ENCODE measurements around the gene TSTD1.
"Not testable (repeated sequence)": the region's sequence is repeated elsewhere in the genome, so short reads cannot be mapped to it uniquely, and the experiment has no call there.

The TSTD1 gene

GRCh38 chr1:161048949-161049722 is 10.4 kb upstream of the TSTD1 start:
- no peaks in the 10 kb centered on the region for H3K27me3 Mint-ChIP-seq
- DNase-seq = no peak
- H3K9me3 Mint-ChIP-seq = no peaks in the 10 kb centered on the region
- H3K4me3 Mint-ChIP-seq = no peak overlapping the region
- no peak for ATAC-seq
- peak overlapping the region in 1 of 2 donors; percentile 3 for H3K27ac Mint-ChIP-seq
- peaks cover 32% of the 10 kb centered on the region for H3K4me1 Mint-ChIP-seq

- Mint-ChIP-seq H3K4me3 (peak overlapping the region in 1 of 2 donors; percentile 3), H3K9me3 (no peaks in the 10 kb centered on the region), H3K27ac (peak overlapping the region; percentile 42 to 100), H3K27me3 (no peaks in the 10 kb centered on the region), H3K4me1 (peaks cover 40% of the 10 kb centered on the region)
- ATAC-seq = no peak
- DNase-seq = no peak
Observed at GRCh38 chr1:161047436-161048420, 9.0 kb upstream of the TSTD1 start.

GRCh38 chr1:161046605-161047228 is 8.0 kb upstream of the TSTD1 start:
- H3K4me1 Mint-ChIP-seq = peaks cover 45% of the 10 kb centered on the region
- DNase-seq = no peak

GRCh38 chr1:161045736-161046604 is 7.2 kb upstream of the TSTD1 start, which contains the start of gene USF1:
Gene USF1, minus strand, starts transcription at chr1:161045977. Its CDS starts 2,702 bp downstream, at chr1:161043275.
- DNase-seq = peak; percentile 91 to 95
- Mint-ChIP-seq H3K4me1 (peaks cover 53% of the 10 kb centered on the region), H3K27me3 (no peaks in the 10 kb centered on the region), H3K27ac (peak within 1 kb of the TSS; percentile 100), H3K4me3 (peak within 1 kb of the TSS; percentile 95 to 96), H3K9me3 (no peaks in the 10 kb centered on the region)
- ATAC-seq = peak; percentile 84

More at GRCh38 chr1:161046605-161047228, 8.0 kb upstream of the TSTD1 start:
- H3K27ac Mint-ChIP-seq = peak overlapping the region; percentile 100
- ATAC-seq = no peak
- no peaks in the 10 kb centered on the region for H3K27me3 Mint-ChIP-seq
- peak overlapping the region; percentile 95 to 96 for H3K4me3 Mint-ChIP-seq
- no peaks in the 10 kb centered on the region for H3K9me3 Mint-ChIP-seq

GRCh38 chr1:161044908-161045735 is 6.4 kb upstream of the TSTD1 start:
- Mint-ChIP-seq H3K4me3 (peak overlapping the region; percentile 95 to 96), H3K27ac (peak overlapping the region; percentile 100), H3K9me3 (no peaks in the 10 kb centered on the region), H3K27me3 (no peaks in the 10 kb centered on the region), H3K4me1 (peaks cover 61% of the 10 kb centered on the region)
- peak; percentile 69 for ATAC-seq
- DNase-seq = peak; percentile 68 to 75

- peak overlapping the region; percentile 95 to 96 for H3K4me3 Mint-ChIP-seq
- H3K9me3 Mint-ChIP-seq = no peaks in the 10 kb centered on the region
- DNase-seq (no peak), ATAC-seq (no peak)
- H3K27me3 Mint-ChIP-seq = no peaks in the 10 kb centered on the region
- H3K27ac Mint-ChIP-seq = peak overlapping the region; percentile 100
- peaks cover 67% of the 10 kb centered on the region for H3K4me1 Mint-ChIP-seq
Observed at GRCh38 chr1:161044535-161044907, 5.8 kb upstream of the TSTD1 start.

- DNase-seq (no peak), ATAC-seq (no peak)
- Mint-ChIP-seq H3K27ac (peak overlapping the region in 1 of 2 donors; percentile 88), H3K4me3 (peak overlapping the region; percentile 92 to 99), H3K4me1 (peaks cover 80% of the 10 kb centered on the region), H3K27me3 (no peaks in the 10 kb centered on the region), H3K9me3 (no peaks in the 10 kb centered on the region)
Observed at GRCh38 chr1:161039546-161039945, 782 bp upstream of the TSTD1 start.

- ATAC-seq (no peak), DNase-seq (no peak)
- Mint-ChIP-seq H3K4me1 (peaks cover 80% of the 10 kb centered on the region), H3K4me3 (peak overlapping the region; percentile 92 to 99), H3K27ac (peak overlapping the region; percentile 95 to 99), H3K9me3 (no peaks in the 10 kb centered on the region), H3K27me3 (no peaks in the 10 kb centered on the region)
Observed at GRCh38 chr1:161039154-161039545, 386 bp upstream of the TSTD1 start.

- Mint-ChIP-seq H3K27ac (peak overlapping the region in 1 of 2 donors; percentile 99), H3K9me3 (no peaks in the 10 kb centered on the region), H3K4me1 (peaks cover 84% of the 10 kb centered on the region), H3K4me3 (peak overlapping the region; percentile 92 to 99), H3K27me3 (no peaks in the 10 kb centered on the region)
- DNase-seq (no peak), ATAC-seq (no peak)
Observed at GRCh38 chr1:161037661-161038522, 872 bp downstream of the TSTD1 start.

GRCh38 chr1:161033751-161034150 is 5.0 kb downstream of the TSTD1 start:
- DNase-seq (peak; percentile 50), ATAC-seq (peak; percentile 53)
- no peaks in the 10 kb centered on the region for H3K27me3 Mint-ChIP-seq
- H3K4me1 Mint-ChIP-seq = peaks cover 61% of the 10 kb centered on the region
- peak overlapping the region; percentile 46 to 91 for H3K27ac Mint-ChIP-seq
- H3K9me3 Mint-ChIP-seq = no peaks in the 10 kb centered on the region
- H3K4me3 Mint-ChIP-seq = peak overlapping the region in 1 of 2 donors; percentile 37

GRCh38 chr1:161032409-161032808 is 6.4 kb downstream of the TSTD1 start:
- Mint-ChIP-seq H3K4me1 (peaks cover 50% of the 10 kb centered on the region), H3K27me3 (no peaks in the 10 kb centered on the region), H3K4me3 (peak overlapping the region; percentile 29 to 70), H3K27ac (peak overlapping the region; percentile 69 to 83), H3K9me3 (no peaks in the 10 kb centered on the region)
- ATAC-seq (no peak), DNase-seq (no peak)

- H3K4me3 Mint-ChIP-seq = peak overlapping the region in 1 of 2 donors; percentile 56
- H3K9me3 Mint-ChIP-seq = peaks cover 0 to 5% of the 10 kb centered on the region in 2 donors
- H3K27me3 Mint-ChIP-seq = no peaks in the 10 kb centered on the region
- ATAC-seq = no peak
- peaks cover 49% of the 10 kb centered on the region for H3K4me1 Mint-ChIP-seq
- no peak for DNase-seq
- H3K27ac Mint-ChIP-seq = no peak overlapping the region
Observed at GRCh38 chr1:161031874-161032273, 6.9 kb downstream of the TSTD1 start.

- not testable (repeated sequence) for H3K9me3 Mint-ChIP-seq, H3K27me3 Mint-ChIP-seq, DNase-seq, H3K4me3 Mint-ChIP-seq, H3K27ac Mint-ChIP-seq, ATAC-seq
- H3K4me1 Mint-ChIP-seq = peaks cover 49% of the 10 kb centered on the region
Observed at GRCh38 chr1:161029466-161029865, 9.3 kb downstream of the TSTD1 start.

Measured in stimulated activated naive CD8-positive, alpha-beta T cell treated with anti-CD3 and anti-CD28 coated beads, Interleukin-15, amount 100 ng/mL, for 72 hours (primary cell).